GM20431 (cell line): Measurements from ENCODE around the gene TNS3.

Experiments
- in situ Hi-C: fragments of 300-500 bp; cut with MseI, MboI; formaldehyde crosslinking; loops from one replicate; pipeline ENCODE4 v1.15.0; 2020; ENCODE audit warnings: low sequenced_read_pairs; ENCODE audit not compliant: unreplicated experiment

Gene TNS3

GRCh38 chr7:47304727-47305719, 276.9 kb downstream of the TNS3 start:
- in situ Hi-C loops: no loop called here

GRCh38 chr7:47303695-47304453, 278.0 kb downstream of the TNS3 start:
- in situ Hi-C loops: no loop called here

DNA sequence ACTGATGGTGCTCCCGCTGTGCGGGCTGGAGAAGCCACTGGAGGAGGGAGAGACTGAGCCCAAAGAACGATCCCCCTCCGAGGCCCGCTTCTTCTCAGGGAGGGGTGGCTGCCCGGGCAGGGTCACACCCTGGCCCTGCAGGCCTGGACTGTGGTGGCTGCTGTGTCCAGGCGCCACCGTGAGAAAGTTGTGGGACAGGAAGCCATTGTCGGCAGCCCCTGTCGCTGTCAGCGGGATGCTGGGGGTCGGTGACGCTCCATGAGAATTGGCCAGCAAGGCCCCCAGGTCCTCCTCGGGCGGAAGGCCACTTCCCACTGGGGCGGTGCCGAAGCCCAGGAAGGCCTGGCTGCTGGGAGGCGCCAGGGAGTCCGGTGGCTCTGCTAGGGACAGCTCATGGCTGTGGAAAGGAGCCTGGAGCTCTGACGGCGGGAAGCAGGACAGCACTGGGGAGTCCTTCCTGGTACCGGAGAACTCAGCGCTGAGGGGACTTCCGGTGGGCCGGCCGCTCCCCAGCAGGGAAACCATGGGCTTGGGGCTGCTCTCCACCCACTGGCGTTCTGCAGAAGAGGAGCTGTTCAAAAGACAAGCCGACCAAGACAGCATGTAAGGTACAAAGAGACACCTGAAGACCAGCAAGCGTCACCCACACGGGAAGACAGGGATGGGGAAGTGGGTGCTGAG, 278.8 kb downstream of the TNS3 start:
- in situ Hi-C loops: no loop called here

DNA sequence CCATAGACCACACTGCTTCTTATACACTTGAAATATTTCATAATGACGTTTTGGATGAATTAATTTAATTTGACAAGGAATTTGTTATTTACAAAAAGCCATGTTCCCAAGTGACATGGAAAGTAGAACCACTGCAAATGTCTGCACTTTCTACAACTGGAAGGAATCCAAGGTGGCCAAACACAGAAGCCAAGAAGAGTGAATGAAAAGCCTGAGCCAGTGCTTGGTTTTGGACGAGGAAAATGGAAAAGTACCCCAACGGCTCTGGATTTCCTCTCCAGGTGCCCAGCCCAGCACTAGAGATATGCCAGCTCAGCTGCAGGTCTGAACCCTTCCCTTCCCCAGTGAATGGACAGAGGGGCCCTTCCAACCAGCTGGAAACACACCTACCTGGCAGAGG, 279.4 kb downstream of the TNS3 start:
- in situ Hi-C loops: no loop called here

GRCh38 chr7:47301657-47302295, 280.1 kb downstream of the TNS3 start:
- in situ Hi-C loops: no loop called here

DNA sequence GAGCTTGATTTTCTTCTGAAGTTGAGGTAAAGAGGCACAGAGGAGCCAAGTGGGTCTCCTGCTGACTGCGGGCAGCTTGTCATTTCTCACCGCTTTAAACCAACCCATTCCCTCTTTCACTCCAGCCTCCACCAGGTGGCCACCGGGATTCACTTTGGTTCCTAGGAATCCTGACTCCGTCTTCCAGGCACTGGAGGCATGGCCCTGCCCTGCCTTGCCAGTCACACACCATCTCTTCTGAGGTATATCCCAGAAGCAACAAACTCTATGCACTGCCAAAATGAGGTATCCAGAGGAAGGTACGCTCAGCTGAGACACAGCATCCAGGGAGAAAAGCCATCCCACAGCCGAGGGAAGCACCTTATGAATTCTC, 280.8 kb downstream of the TNS3 start:
- in situ Hi-C loops: no loop called here

GRCh38 chr7:47300472-47301104, 281.3 kb downstream of the TNS3 start:
- in situ Hi-C loops: no loop called here

GRCh38 chr7:47299496-47299895, 282.4 kb downstream of the TNS3 start:
- in situ Hi-C loops: no loop called here

GRCh38 chr7:47298636-47299035, 283.3 kb downstream of the TNS3 start:
- in situ Hi-C loops: no loop called here

DNA sequence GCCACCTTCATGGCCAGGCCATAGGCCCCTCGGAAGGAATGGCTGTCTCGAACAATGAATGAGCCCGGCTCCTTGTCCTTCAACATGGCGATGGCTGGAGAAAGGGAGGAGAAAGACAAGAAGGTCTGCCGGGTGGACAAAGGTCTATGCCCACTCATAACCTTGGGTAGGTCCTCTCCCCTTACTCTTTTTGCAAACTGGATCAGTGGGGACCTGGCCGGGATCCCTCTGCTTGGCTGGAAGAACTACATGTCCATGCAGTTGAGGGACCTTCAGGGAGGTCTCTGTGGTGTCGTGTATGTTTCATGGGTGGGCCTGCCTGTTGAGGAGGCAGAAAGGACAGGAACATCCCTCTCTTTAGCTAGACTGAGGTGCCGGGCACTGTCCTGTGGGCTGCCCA, 284.8 kb downstream of the TNS3 start:
- in situ Hi-C loops: no loop called here

GRCh38 chr7:47295606-47296005, 286.3 kb downstream of the TNS3 start:
- in situ Hi-C loops: no loop called here

GRCh38 chr7:47294556-47295222, 287.2 kb downstream of the TNS3 start:
- in situ Hi-C loops: no loop called here

DNA sequence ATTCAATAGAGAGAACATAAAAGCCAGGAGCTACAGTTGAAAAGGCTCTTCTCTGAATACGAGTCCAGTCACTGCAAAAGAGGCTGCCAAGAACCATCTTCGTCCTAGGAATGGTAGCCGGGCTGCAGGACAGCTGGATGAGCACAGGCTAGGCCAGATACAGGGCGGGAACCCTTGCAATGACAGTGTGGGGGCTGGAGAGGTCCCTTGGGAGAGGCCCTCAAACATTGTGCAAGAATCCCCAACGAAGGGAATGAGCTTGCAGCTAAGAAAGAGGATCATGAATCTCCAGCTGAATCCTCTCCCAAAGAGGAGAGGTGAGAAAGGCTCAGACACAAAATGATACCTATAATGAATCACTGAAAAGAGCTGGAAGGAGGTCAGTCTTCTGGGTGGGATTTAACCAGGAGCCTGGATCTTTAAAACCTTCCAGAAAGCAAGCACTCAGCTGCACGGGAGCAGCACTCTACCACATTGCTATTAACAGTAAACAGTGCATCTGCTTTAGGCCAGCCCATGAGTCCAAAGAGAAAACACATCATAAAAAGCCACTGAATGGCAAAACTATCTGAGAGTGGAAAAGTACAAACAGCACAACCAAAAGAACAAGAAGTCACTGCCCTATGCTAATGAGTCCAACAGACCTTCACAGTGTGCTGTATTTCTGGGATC, 287.9 kb downstream of the TNS3 start:
- in situ Hi-C loops: no loop called here

GRCh38 chr7:47292832-47293309, 289.0 kb downstream of the TNS3 start:
- in situ Hi-C loops: no loop called here

DNA sequence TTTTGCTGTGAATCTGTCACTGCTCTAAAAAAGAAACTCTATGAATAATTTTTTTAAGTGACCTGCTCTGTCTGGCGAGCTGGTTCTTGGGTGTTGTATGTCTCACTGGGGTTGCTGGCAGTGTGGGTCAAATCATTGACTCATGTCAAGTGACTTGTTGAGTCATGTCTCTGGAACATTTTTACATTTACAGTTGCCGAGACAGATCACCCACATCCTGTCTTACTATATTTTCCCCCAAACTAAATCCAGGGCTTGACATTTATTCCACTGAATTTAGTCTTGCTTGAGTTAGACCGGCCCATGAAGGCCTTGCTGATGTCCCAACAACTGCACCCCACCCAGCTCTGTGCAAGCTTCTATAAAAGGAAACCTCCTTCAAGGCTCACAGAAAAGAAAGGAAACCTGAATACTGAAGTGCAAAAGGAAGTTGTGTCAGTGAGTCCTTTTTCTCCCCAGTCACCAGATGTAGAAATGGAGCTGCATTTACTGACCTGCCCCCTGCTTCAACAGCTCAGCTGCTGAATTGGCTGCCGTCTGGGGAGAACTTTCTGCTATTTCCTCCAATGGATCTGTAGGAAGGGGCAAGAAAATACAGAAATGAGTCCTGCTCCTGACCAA, 290.3 kb downstream of the TNS3 start:
- in situ Hi-C loops: no loop called here

GRCh38 chr7:47290867-47291266, 291.0 kb downstream of the TNS3 start:
- in situ Hi-C loops: no loop called here

DNA sequence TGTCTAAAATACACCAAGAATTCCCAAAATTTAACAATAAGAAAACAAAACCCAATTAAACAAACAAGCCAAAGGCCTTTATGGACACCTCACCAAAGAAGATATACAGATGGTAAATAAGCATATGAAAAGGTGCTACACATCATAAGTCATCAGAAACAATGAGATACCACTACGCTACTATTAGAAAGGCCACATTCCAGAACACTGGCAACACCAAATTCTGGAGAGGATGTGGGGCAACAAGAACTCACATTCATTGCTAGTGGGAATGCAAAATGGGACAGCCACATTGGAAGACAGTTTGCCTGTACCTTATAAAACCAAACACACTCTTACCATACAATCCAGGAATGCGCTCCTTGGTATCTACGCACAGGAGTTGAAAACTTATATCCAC, 291.4 kb downstream of the TNS3 start:
- in situ Hi-C loops: no loop called here

- in situ Hi-C loops: no loop called here
Measured at GRCh38 chr7:47288060-47288459, 293.9 kb downstream of the TNS3 start.
